OCI-M1 (cell line): ENCODE results near the gene ELMOD1.
"Not testable (repeated sequence)": the region's sequence is repeated elsewhere in the genome, so short reads cannot be mapped to it uniquely, and the experiment has no call there.

ENCODE experiments used
- DNase-seq: peaks from one replicate; lab custom pipeline; 2025; lab: John Stamatoyannopoulos, UW

ELMOD1 gene

GRCh38 chr11:107590460-107591377 lies at the start of gene ELMOD1:
TSS of gene ELMOD1 (plus strand) at chr11:107591147. CDS start at chr11:107618190, 27,043 bp downstream.
- DNase-seq = no peak

DNA sequence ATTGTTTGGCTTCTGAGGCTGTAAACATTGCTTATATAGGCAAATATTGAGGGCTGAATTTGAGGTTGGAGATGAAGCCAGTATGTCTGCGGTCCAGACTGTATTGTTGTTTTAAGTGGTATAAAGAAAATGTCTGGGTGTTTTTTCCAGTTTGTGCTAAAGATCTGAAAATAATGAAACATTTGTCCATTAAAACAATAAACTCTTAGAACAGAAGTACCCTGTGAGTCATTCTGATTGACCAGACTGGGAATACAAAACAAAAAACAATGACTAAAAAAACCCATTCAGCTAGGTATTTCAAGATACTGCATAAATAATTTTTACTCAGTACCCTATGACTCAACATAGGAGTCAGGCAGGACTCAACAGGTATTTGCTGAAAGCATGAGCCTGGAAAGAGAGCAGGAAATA lies 45.8 kb upstream of the ELMOD1 start:
- no peak for DNase-seq

DNA sequence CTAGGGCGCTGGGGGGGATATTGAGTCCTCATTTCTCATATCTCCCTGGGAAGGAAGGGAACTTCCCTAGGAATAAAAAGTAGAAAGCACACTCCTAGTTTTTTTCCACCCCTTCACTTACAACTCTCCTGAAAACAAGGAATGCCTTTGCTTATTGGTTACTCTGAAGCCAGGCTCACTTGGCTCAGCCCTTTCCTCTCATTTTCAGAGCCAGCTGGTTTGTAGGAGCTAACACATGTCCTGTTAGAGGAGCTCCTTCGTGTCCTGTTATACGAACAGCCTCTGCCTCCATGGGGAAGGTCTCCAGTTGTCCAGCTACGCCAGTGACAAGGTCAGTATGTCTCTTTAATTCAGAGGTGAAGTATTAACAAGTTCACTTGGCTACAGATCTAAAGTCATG lies 43.0 kb upstream of the ELMOD1 start:
- DNase-seq = no peak

- peak; percentile 25 for DNase-seq
These were observed 41.5 kb upstream of the ELMOD1 start for GRCh38 chr11:107549253-107549953.

- DNase-seq = no peak
These were observed 41.0 kb upstream of the ELMOD1 start for GRCh38 chr11:107549954-107550285.

DNA sequence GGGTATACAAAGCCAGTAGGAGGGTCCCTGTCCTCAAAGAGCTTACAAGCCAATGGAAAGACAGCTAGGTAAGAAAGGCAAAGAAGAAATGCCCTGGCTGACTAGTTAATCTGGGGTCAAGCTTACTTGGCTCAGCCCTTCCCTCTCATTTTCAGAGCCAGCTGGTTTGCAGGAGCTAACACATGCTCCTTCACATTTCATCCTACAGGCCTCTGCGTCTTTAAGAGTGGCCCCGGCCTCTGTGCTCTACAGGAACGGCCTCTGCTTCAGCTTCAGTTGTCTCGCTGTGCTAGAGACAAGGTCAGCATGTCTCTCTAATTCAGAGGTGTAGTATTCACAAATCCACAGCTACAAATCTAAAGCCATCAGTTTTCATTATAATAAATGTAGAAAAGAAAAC lies 40.6 kb upstream of the ELMOD1 start:
- DNase-seq = no peak

GRCh38 chr11:107561688-107562087 lies 29.3 kb upstream of the ELMOD1 start:
- DNase-seq = no peak

- DNase-seq = no peak
These were observed 28.2 kb upstream of the ELMOD1 start for GRCh38 chr11:107562647-107563208.

DNA sequence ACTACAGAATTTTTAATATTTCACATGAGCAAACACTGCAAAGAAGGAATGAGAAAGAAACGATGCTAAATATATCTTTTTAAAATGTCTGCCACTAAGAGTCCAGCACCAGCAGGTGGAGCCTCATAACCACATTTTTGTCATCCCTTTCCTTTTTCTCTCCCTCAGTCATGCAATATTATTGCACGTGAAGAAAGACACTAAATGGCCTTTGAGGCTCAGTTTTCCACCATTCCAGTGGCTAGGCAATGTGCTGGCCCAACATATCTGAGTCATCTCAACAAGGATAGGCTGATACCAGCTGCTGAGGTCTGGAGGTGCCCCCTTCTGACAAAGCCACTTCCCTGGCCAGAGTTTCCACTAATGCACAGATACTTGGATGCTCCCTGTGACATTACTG lies 27.2 kb upstream of the ELMOD1 start:
- peak; percentile 29 for DNase-seq

GRCh38 chr11:107564877-107565218 lies 26.1 kb upstream of the ELMOD1 start:
- DNase-seq = no peak

DNA sequence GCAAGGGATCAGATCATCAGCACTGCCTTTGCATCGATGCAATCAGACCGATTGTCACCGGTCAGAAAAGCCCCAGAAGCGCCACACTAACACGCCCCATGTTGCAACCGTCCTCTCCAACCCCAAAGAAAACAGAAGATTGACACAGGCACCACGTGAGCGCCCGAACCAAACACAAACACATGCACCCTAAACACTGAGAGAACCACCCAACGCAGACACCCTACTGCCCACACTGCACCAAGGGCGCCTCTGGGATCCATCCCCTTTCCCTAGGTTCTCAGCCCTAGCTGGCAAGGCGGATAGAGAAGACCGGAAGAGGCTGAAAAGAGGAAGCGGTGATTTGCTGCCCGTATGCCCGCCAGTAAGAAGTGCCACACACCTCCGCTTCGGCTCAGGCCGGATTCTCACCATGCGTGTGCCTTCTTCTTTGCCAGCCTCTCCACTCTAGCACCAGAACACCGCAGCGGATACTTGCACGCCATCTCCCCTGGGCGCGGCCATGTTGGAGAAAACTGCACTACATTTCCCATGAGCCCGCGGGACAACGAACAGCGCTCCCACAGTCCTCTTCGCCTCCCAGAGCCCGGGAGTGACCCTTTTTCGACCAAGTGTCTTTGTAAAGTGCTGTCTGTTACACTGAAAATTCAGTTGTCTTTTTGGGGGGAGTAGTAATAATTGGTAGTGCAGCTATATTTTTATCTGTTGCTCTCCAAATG lies 25.6 kb upstream of the ELMOD1 start, which contains the start of gene ALKBH8:
ALKBH8 (minus strand) TSS at position 517 of the 719 bp plus-strand sequence. CDS start 4,842 bp downstream, outside the sequence.
- DNase-seq = peak; percentile 63

DNA sequence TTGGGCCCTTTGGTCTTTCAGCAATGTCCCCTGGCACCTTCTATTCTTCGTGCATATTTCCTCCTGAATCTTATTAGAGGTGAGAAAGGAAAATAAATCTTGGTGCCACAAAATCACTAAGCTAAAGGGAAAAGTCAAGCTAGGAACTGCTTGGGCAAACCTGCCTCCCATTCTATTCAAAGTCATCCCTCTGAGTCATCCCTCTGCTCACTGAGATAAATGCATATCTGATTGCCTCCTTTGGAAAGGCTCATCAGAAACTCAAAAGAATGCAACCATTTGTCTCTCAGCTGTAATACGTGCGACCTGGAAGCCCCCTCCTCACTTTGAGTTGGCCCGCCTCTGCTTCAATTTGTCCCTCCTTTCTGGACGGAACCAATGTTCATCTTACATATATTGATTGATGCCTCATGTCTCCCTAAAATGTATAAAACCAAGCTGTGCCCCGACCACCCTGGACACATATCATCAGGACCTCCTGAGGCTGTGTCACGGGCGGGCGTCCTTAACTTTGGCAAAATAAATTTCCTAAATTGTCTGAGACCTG lies 24.9 kb upstream of the ELMOD1 start:
- DNase-seq = not testable (repeated sequence)

GRCh38 chr11:107566569-107566968 lies 24.4 kb upstream of the ELMOD1 start:
- no peak for DNase-seq

DNA sequence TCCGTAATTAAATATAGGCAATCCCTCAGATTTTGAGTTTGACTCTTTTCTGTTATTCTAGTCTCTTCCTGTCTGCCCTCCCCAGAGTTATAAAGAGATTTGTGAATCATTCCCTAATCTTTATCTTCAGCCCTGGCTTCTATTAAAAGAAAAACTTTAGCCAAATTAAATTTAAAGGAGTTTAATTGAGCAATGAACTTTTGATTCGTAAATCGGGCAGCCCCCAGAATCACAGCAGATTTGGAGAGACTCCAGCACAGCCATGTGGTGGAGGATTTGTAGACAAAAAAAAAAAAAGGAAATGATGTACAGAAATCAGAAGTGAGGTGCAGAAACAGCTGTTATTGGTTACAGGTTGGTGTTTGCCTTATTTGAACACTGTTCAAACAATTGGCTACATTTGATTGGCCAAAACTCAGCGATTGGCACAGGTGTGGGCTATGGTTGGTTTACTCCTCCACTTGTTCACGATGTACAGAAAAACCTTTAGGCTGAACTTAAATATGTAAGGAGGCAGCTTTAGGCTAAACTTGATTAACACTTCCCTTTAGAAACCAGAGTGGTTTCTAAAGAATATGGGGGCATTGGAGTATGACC lies 23.1 kb upstream of the ELMOD1 start:
- DNase-seq = no peak

- DNase-seq = no peak
These were observed 20.9 kb upstream of the ELMOD1 start for GRCh38 chr11:107570015-107570414.

GRCh38 chr11:107573438-107573837 lies 17.5 kb upstream of the ELMOD1 start:
- no peak for DNase-seq

DNA sequence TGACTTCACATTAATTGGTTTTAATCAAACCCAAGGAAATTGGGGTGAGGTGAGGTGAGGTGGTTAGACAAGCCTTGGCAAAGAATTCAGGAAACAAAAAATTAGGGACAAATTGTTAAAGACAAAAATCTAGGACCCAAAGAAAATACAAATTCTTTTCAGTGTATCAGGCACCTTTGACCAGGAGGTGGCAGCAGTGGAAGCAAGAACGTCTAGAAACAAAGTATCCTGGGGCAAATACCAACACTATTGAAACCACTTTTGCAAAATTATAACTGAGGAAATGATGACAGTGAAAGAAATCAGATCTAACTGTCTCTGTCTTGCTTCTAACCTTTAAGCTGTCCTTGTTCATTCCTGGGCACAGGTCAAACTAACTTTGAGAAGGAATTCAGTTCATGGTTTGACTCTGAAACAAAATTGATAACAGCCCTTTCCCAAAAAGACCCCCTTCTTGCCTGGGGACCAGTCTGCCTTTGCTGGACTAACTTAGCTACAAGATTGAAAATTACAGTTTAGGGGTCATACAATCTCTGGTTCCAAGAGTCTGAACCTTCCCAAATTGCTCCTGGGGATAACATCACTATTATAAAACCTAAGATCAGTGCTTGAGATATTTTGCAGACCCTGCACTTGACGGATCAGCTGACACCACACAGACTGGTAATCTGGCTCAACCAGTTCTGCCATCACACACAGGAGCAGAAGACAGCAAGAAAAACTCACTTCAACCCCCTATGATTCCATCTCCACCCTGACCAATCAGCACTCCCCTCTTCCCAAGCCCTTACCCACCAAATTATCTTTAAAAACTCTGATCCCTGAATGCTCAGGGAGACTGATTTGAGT lies 14.2 kb upstream of the ELMOD1 start:
- DNase-seq = peak; percentile 38

GRCh38 chr11:107577346-107577711 lies 13.6 kb upstream of the ELMOD1 start:
- no peak for DNase-seq

DNA sequence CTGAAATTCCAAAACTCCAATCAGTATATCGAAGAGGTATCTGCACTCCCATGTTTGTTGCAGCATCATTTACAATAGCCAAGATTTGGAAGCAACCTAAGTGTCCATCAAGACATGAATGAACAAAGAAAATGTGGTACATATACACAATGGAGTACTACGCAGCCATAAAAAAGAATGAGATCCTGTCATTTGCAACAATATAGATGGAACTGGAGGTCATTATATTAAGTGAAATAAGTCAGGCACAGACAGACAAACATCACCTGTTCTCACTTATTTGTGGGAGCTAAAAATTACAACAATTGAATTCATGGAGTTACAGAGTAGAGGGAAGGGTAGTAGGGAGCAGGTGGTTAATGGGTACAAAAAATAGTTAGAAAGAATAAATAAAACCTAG lies 11.8 kb upstream of the ELMOD1 start:
- DNase-seq = not testable (repeated sequence)

DNA sequence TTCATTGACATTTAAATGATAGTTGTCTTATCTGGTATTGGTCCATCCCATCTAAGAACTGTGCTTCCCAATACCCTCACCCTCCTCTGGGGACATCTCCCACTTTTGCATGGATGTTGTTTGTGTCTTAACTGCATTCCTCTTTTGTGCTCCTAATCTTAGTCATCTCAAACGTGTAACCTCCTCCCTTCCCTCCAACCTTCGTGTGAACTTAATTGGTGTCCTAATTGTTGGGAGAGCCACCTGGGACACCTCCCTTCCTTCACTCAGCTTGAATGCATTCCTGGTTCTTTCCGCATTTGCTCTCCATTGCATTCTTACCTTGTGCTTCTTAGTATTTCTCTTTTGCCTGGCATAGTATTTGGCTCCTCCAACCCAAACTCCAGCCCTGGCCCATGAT lies 9.8 kb upstream of the ELMOD1 start:
- DNase-seq = no peak
